Measurements from ENCODE around the gene CBFA2T3.

CBFA2T3 gene

GRCh38 chr16:88875703-88876234 lies 101.2 kb downstream of the CBFA2T3 start:
- Histone ChIP-seq H3K4me2 (ENCODE audit: insufficient read depth, low read length) (no peak overlapping the region), H3K36me3 (ENCODE audit: insufficient read depth, low read length) (no peaks in the 10 kb centered on the region), H3K27ac (ENCODE audit: low read length) (no peak overlapping the region), H3K79me2 (ENCODE audit: insufficient read depth, low read length) (no peaks in the 10 kb centered on the region), H4K20me1 (ENCODE audit: insufficient read depth, low read length) (0 out of 2 replicates have a peak, but pooled peaks cover 7% of the 10 kb centered on the region), H3K4me3 (ENCODE audit: low read depth in 1 of 2, low read length in 2 of 2) (no peak overlapping the region), H3K9ac (ENCODE audit: low read depth, low read length) (no peak overlapping the region), H2AFZ (ENCODE audit: low read depth, low read length) (no peak overlapping the region), H3K4me1 (ENCODE audit: insufficient read depth, low read length) (no peaks in the 10 kb centered on the region), H3K9me3 (ENCODE audit: insufficient read depth, low read length, severe bottlenecking) (no peaks in the 10 kb centered on the region), H3K27me3 (ENCODE audit: insufficient read depth, low read length, poor library complexity) (peaks cover 7% of the 10 kb centered on the region)
- ATAC-seq (ENCODE audit: insufficient read depth, low read depth) (no peak), DNase-seq (no peak)
- TF ChIP-seq CTCF (IDR thresholded peaks at IDR 0.05; ENCODE audit: borderline replicate concordance, extremely low read depth, low read length, poor library complexity, severe bottlenecking) = no peak
- no peak for TF ChIP-seq EZH2 (IDR thresholded peaks at IDR 0.05; ENCODE audit: borderline replicate concordance, low read depth, low read length, severe bottlenecking)

GRCh38 chr16:88874938-88875599 lies 101.9 kb downstream of the CBFA2T3 start:
- TF ChIP-seq EZH2 (IDR thresholded peaks at IDR 0.05; ENCODE audit: borderline replicate concordance, low read depth, low read length, severe bottlenecking) = no peak
- TF ChIP-seq CTCF (IDR thresholded peaks at IDR 0.05; ENCODE audit: borderline replicate concordance, extremely low read depth, low read length, poor library complexity, severe bottlenecking) = no peak
- no peak for ATAC-seq (ENCODE audit: insufficient read depth, low read depth)
- Histone ChIP-seq H3K79me2 (ENCODE audit: insufficient read depth, low read length) (no peaks in the 10 kb centered on the region), H3K4me1 (ENCODE audit: insufficient read depth, low read length) (no peaks in the 10 kb centered on the region), H4K20me1 (ENCODE audit: insufficient read depth, low read length) (0 out of 2 replicates have a peak, but pooled peaks cover 7% of the 10 kb centered on the region), H3K9me3 (ENCODE audit: insufficient read depth, low read length, severe bottlenecking) (no peaks in the 10 kb centered on the region), H2AFZ (ENCODE audit: low read depth, low read length) (no peak overlapping the region), H3K27me3 (ENCODE audit: insufficient read depth, low read length, poor library complexity) (peaks cover 13% of the 10 kb centered on the region), H3K36me3 (ENCODE audit: insufficient read depth, low read length) (no peaks in the 10 kb centered on the region), H3K9ac (ENCODE audit: low read depth, low read length) (no peak overlapping the region), H3K4me2 (ENCODE audit: insufficient read depth, low read length) (no peak overlapping the region), H3K4me3 (ENCODE audit: low read depth in 1 of 2, low read length in 2 of 2) (no peak overlapping the region), H3K27ac (ENCODE audit: low read length) (no peak overlapping the region)
- no peak for DNase-seq

GRCh38 chr16:88872650-88873331 lies 104.2 kb downstream of the CBFA2T3 start:
- Histone ChIP-seq H4K20me1 (ENCODE audit: insufficient read depth, low read length) (0 out of 2 replicates have a peak, but pooled peaks cover 4% of the 10 kb centered on the region), H3K36me3 (ENCODE audit: insufficient read depth, low read length) (no peaks in the 10 kb centered on the region), H3K9me3 (ENCODE audit: insufficient read depth, low read length, severe bottlenecking) (no peaks in the 10 kb centered on the region), H3K27ac (ENCODE audit: low read length) (no peak overlapping the region), H3K4me2 (ENCODE audit: insufficient read depth, low read length) (no peak overlapping the region), H3K79me2 (ENCODE audit: insufficient read depth, low read length) (no peaks in the 10 kb centered on the region), H3K4me1 (ENCODE audit: insufficient read depth, low read length) (no peaks in the 10 kb centered on the region), H3K27me3 (ENCODE audit: insufficient read depth, low read length, poor library complexity) (peaks cover 20% of the 10 kb centered on the region), H3K9ac (ENCODE audit: low read depth, low read length) (no peak overlapping the region), H3K4me3 (ENCODE audit: low read depth in 1 of 2, low read length in 2 of 2) (no peak overlapping the region), H2AFZ (ENCODE audit: low read depth, low read length) (no peak overlapping the region)
- ATAC-seq (ENCODE audit: insufficient read depth, low read depth) (no peak), DNase-seq (no peak)
- TF ChIP-seq CTCF (IDR thresholded peaks at IDR 0.05; ENCODE audit: borderline replicate concordance, extremely low read depth, low read length, poor library complexity, severe bottlenecking) (no peak), EZH2 (IDR thresholded peaks at IDR 0.05; ENCODE audit: borderline replicate concordance, low read depth, low read length, severe bottlenecking) (no peak)

Measured in DND-41 (cell line).